Stimulated activated CD8-positive, alpha-beta memory T cell treated with anti-CD3 and anti-CD28 coated beads, Interleukin-7, amount 100 ng/mL, for 1 hour (primary cell): ENCODE data around the gene OBSCN.

Source experiments
- DNase-seq, 2 donors: peaks; one replicate each; pipeline ENCODE4 v3.0.0-alpha.2; 2020; ENCODE audit warnings: low read depth in 2 of 2

OBSCN gene

DNA sequence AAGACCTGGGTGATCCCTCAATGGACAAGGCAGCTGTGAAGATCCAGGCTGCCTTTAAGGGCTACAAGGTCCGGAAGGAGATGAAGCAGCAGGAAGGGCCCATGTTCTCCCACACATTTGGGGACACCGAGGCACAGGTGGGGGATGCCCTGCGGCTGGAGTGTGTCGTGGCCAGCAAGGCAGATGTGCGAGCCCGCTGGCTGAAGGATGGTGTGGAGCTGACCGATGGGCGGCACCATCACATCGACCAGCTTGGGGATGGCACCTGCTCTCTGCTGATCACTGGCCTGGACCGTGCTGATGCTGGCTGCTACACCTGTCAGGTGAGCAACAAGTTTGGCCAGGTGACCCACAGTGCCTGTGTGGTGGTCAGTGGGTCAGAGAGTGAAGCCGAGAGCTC, 113.6 kb downstream of the OBSCN start:
- DNase-seq, result no peak

DNA sequence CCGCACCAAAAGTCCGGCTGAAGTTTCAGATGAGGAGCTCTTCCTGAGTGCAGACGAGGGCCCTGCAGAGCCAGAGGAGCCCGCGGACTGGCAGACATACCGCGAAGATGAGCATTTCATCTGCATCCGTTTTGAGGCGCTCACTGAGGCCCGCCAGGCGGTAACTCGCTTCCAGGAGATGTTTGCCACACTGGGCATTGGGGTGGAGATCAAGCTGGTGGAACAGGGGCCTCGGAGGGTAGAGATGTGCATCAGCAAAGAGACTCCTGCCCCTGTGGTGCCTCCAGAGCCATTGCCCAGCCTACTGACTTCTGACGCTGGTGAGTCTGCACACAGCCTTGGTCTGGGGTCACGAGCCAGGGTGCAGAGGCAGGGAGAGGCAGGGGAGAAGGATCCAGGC, 114.1 kb downstream of the OBSCN start:
- no peak for DNase-seq

DNA sequence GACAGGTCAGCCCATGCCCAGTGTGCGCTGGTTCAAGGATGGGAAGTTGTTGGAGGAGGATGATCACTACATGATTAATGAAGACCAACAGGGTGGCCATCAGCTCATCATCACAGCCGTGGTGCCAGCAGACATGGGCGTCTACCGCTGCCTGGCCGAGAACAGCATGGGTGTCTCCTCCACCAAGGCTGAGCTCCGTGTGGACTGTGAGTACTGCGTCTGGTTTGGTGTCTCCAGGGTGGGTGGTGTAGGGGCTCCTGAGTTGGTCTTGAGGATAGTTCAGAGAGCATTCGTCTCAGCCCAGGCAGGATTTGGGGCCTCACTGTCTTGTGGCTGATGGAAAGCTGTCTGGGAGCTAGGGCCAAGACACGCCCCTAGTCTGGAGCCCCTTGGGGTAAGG, 115.6 kb downstream of the OBSCN start:
- no peak for DNase-seq

DNA sequence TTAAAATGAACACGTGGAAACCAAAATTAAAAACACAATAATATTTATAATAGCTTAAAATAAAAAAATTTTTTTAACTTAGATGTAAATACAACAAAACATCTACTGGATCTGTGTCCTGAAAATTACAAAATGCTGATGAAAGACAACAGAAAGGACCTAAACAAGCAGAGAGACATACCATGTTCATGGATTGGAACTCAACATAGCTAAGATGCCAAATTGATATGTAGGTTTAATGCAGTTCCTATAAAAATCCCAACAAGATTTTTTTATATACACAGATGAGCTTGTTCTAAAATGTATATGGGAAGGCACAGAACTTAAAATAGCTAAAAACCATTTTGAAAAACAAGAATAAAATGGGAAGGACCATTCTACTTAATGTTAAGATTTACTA, 117.4 kb downstream of the OBSCN start:
- no peak for DNase-seq

DNA sequence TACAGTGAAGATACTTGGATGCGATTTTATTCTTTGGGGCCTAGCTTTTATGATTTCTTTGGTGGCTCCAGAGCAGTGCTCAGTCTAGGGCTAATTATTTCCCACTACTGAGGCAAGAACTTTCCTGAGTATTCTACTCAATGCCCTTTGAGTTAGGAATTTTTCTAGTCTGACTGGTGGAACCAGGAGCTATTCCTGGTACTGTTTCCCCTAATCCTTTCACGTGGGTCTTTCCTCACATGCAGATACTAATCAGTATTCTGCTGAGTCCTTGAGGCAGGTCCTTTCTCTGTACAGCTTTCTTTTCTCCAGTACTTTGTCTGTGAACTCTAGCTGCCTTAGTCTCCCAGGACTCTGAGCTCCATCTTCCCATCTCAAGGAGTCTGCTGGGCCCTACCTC, 122.0 kb downstream of the OBSCN start:
- DNase-seq, result no peak

DNA sequence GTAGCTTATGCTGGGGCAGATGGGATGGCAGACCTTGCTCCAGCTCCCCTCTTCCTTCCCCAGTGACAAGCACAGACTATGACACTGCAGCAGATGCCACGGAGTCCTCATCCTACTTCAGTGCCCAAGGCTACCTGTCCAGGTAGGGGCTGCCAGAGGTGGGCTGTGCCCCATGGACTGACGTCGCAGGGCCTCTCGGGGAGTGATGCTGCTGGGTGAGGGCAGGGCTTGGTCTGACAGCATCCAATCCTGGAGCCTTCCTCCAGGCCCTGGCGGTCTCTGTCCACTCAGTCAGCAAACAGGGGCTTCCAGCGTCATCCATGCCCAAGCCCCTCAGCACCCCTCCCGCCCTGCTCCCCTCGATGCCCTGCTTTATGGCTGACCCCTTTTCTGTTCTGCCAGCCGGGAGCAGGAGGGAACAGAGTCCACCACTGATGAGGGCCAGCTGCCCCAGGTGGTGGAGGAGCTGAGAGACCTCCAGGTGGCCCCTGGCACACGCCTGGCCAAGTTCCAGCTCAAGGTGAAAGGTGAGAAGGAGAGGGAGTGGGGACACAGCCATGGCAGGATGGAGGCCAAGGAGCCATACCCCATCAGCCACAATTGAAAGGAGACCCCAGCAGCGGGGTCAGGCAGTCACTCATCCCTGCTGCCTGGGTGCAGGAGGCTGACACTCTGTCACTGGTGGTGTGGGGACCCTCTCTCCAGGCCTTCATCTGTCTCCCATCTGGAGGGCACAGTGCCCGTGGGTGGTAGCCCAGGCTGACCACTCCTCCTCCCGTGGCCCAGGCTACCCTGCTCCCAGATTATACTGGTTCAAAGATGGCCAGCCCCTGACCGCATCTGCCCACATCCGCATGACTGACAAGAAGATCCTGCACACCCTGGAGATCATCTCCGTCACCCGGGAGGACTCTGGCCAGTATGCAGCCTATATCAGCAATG, 125.2 kb downstream of the OBSCN start:
- no peak for DNase-seq

DNA sequence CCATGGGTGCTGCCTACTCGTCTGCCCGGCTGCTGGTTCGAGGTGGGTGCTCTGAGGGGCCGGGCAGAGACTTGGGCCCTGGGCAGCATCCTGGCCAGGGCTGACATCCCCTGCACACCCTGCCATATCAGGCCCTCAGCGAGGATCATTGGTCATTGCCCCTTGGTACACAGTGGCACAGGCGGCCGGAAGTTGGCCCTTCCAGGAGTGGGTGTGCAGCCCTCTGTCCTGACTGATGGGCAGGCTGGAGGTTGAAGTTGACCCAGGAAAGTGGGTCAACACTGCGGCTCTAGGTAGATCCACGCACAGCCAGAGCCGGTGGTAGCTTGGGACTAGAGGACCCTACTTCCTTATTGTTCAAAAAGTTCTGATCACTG, 125.9 kb downstream of the OBSCN start:
- no peak for DNase-seq

DNA sequence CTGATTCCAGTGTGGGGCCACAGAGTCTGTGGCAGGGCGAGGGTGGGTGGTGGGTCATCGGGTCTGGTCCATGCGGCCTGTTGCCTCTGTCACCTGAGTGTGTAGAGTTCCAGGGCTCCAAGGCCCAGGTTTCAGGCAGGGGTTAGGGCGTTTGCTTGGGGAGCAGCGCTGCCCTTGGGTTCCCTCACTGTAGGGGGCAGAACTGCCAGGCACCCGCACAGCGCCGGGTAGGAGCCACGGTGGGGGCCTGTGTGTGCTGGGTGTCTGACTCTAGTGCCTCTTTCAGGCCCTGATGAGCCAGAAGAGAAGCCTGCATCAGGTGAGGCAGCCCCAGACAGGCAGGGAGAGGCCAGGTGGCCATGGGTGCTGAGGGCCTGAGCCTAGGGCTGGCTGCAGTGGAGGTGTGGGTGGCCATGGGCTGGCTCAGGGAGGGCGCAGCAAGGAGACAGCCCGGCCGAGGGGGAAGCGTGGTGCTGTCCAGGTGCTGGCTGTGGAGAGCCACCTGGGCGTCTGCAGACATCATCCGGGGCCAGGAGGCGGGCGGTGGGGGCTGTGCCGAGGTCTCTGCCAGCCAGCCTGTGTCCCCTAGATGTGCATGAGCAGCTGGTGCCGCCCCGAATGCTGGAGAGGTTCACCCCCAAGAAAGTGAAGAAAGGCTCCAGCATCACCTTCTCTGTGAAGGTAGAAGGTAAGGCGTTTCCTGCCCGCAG, 126.5 kb downstream of the OBSCN start:
- no peak for DNase-seq

DNA sequence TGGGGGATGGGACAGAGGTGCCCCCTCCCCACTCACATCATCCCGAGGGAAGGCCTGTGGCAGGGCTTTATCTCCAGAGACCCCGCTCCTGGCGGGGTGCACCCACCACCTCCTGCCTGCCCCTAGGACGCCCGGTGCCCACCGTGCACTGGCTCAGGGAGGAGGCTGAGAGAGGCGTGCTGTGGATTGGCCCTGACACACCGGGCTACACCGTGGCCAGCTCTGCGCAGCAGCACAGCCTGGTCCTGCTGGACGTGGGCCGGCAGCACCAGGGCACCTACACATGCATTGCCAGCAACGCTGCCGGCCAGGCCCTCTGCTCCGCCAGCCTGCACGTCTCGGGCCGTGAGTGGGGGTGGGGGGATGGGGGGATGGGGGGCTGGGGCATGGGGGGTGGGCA, 127.1 kb downstream of the OBSCN start:
- no peak for DNase-seq

DNA sequence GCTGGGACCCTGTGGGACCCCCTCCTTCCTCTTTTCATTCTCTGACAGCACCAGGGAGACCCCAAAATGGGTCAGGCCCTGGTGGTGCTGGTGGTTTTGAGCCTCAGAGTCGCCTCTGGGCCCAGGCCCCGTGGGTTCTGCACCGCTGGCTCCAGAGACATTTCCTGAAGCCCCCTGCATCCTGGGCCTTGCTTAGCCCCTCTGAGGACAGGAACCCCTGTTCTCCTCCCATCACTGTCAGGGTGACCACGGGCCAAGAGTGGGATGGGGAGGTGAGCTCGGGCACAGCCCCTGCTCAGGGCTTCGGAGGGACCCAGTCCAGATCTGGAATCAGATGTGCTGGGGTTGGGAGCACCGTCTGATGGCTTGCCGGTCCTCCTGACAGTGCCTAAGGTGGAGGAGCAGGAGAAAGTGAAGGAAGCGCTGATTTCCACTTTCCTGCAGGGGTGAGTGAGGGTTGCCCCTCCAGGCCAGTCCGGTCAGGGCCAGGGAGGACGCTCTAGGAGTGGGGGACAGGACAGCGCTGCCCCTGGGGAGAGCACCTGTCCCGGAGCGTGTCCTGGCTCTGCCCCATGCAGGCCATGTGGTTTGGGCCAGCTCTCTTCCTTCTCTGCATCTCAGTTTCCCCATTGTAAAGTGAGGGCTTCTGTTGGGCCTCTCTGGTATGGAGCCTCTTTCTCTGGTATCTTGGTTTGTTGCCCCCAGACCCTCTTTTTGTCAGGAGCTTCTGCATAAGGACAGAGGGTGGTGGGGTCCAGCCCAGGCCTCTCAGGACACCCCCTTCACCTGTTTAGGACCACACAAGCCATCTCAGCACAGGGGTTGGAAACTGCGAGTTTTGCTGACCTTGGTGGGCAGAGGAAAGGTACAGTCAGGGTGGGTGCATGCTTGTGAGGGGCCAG, 127.8 kb downstream of the OBSCN start:
- no peak for DNase-seq

DNA sequence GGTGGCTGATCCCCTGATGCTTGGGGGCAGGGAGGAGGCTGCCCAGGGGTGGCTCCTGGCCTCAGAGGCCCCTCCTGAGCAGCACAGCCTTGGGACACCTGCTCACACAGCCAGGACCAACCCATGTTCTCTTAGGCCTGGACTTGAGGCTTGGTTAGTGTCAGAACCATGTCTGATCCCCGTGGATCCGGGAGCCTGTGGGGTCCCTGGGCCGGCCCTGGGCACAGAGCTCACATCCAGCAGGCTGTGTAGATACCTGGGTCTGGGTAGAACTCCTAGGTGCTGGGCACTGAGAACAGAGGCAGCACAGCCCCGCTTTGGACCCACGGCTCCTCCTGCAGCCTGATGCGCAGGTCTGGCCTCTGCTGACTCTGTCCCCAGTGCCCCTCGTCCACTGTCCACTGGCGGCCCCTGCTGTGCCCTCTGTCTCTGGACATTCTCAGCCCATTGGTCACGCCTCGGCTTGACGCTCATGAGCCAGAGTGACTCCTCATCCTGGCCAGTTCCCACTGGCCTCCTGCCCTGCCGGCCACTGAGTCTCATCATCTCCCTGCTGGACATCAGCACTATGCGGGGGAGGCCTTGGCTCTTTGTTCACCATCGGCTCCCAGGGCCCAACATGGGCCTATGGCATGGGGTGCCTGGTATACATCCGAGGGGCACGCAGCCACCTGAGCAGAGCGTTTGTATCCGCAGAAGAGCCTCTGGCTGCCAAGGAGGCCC, 128.6 kb downstream of the OBSCN start:
- DNase-seq, result no peak

DNA sequence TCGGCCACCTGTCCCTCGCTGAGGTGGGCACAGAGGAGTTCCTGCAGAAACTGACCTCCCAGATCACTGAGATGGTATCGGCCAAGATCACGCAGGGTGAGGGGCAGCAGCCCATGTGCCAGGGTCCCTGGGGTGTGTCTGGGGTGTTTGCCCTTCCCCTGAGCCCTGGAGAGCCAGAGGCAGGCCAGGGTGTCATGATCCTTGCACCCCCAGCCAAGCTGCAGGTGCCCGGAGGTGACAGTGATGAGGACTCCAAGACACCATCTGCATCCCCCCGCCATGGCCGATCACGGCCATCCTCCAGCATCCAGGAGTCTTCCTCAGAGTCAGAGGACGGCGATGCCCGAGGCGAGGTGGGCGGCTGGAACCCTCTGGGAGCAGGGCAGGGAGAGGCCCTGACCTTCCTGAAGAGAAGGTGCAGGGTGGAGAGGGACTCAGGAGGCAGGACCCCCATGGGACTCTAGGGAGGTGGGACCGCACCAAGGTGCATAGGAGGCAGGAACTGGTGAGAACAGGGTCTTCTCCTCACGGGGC, 129.3 kb downstream of the OBSCN start:
- no peak for DNase-seq

DNA sequence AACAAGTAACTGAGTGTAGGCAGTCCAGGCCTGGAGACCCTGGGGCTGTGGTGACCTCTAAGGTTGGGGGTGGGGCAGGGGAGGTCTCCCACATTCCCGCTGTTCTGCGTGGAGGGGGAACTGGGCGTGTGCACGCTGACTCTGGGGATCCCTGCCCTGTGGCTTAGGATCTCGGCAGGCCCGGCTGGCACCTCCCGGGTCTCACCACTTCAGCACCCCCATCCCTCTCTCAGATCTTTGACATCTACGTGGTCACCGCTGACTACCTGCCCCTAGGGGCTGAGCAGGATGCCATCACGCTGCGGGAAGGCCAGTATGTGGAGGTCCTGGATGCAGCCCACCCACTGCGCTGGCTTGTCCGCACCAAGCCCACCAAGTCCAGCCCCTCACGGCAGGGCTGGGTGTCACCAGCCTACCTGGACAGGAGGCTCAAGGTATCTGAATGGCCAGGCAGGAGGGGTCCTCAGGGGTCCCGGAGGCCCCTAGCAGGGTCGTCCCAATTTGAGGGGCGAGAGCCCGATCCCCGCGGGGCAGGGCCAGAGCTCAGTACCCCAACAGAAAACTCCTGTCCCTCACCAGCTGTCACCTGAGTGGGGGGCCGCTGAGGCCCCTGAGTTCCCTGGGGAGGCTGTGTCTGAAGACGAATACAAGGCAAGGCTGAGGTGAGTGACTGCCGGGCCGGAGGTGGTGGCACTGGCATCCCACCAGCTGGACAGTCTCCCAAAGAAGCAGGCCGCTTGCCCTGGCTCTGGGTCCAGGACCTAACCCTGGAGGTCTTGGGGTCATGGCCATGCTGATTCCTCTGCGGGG, 130.1 kb downstream of the OBSCN start:
- DNase-seq, result no peak

DNA sequence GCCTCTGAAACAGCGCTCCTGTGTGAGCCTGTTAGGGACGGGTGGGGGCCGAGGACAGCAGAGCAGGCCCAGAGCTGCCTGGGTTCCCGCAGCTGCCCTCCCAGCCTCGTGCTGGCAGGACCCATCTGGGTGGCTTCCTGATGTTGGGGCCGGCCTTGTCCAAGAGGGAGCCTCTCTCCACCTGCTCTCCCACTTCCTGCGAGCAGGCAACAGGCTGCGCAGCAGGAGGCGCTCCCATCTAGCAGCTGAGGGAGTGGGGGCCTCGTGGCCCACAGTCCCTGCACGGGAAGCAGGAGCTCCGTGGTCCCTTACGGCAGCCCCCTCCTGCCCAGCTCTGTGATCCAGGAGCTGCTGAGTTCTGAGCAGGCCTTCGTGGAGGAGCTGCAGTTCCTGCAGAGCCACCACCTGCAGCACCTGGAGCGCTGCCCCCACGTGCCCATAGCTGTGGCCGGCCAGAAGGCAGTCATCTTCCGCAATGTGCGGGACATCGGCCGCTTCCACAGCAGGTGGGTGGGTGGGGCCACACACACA, 130.7 kb downstream of the OBSCN start:
- no peak for DNase-seq

DNA sequence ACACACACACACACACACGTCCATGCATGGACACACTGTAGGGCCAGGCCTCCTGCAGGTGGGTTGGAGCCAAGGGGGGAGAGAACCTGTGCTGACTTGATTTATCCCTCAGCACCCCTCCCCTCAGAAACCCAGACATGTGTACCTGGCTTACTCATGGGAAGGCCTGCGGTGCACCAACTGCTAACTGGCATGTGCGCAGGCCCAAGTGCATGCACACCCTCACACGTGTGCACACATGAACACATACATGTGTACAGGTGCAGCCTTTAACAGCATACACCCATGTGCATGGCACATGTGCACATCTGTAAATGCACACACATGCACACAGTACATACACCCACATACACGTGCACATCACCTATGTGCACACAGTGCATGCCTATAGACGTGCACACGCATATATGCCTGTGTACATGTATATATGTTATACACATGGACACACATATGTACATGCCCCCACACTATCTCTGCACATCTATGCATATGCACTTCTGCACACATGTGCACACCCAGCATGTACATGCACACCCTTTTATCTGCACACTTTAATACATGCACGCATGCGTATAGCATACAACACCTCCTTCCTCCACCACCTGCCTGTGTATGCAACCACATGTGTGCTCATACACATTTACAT, 131.3 kb downstream of the OBSCN start:
- no peak for DNase-seq

DNA sequence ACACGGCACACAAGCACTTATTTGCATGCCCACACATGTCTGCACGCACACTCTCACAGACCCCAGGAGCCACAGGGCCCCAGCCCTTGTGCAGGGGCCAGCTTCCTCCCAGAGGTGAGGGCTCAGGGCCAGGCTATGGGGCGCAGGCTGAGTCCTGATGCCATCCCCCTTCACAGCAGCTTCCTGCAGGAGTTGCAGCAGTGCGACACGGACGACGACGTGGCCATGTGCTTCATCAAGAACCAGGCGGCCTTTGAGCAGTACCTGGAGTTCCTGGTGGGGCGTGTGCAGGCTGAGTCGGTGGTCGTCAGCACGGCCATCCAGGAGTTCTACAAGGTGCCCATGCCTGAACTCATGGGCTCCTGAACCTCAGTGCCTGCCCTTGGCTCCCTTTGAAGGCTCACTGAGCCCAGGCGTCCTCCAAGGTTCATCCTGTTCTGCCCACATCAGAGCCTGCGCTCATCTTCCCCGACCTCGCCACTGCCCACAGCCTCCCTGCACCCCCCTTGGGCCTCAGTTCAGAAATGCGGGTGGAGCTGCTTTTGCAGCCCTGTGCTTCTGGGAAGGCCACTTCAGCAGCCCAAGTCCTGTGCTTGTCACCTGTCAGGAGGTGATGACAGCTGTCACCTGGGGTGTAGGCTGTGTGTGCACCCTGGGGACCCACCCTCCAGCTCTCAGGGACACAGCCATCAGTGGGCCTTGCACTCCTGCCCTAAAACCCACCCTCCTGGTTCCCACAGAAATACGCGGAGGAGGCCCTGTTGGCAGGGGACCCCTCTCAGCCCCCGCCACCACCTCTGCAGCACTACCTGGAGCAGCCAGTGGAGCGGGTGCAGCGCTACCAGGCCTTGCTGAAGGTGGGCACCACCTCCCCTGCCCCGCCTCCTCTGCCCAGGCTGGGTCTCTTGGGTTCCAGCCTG, 132.2 kb downstream of the OBSCN start:
- DNase-seq, result no peak

DNA sequence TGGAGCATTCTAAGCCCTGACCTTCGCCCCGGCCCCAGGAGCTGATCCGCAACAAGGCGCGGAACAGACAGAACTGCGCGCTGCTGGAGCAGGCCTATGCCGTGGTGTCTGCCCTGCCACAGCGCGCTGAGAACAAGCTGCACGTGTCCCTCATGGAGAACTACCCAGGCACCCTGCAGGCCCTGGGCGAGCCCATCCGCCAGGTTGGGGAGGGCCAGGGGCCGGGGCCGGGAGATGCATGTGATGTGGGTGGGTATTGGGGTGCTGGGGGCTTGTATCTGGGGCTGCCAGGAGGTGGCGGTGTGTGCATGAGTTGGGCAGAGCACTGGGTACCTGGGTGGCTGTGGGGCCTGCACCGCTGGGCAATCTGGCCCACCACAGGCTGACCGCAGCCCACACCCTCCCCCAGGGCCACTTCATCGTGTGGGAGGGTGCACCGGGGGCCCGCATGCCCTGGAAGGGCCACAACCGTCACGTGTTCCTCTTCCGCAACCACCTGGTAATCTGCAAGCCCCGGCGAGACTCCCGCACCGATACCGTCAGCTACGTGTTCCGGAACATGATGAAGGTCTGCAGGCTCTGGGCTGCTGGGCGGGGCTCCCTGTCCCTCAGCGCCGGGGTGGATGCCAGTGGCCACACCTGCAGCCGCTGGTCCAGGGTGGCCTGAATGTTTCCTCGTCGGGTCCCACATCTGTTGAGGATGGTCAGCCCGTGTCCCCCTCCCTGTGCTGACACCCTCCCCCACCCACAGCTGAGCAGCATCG, 133.0 kb downstream of the OBSCN start:
- no peak for DNase-seq

DNA sequence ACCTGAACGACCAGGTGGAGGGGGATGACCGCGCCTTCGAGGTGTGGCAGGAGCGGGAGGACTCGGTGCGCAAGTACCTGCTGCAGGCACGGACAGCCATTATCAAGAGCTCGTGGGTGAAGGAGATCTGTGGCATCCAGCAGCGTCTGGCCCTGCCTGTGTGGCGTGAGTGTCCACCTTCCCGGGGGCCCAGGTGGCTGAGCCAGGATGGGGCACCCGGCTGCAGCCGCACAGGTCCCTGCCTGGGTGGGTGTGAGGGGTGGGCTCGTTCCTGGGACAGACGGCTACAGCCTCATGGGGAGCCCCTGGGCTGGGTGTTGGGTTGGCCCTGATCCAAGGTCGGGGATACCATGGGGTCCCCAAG, 133.6 kb downstream of the OBSCN start:
- no peak for DNase-seq
